HEK293T (cell line): Measurements from ENCODE around the gene RASA4B.

ENCODE experiments used
- CTCF ChIA-PET: fragments of 350-600 bp; formaldehyde crosslinking; extraction: SDS; loops from one replicate; lab custom pipeline; 2021; ENCODE audit warnings: antibody characterized with exemption, inconsistent platforms; lab: Yijun Ruan, JAX
- POLR2A ChIA-PET: fragments of 350-600 bp; formaldehyde crosslinking; extraction: SDS; loops from one replicate; lab custom pipeline; 2020; ENCODE audit warnings: antibody characterized with exemption, inconsistent platforms; lab: Yijun Ruan, JAX
- DNase-seq: peaks from one replicate; pipeline ENCODE4 v3.0.0; 2012; ENCODE audit warnings: mixed read lengths; ENCODE audit errors: extremely low spot score
- ARNT ChIP-seq: fragments of 450-650 bp; IDR thresholded peaks from 2 replicates; pipeline ENCODE4 v1.6.1; 2017; ENCODE audit warnings: mild to moderate bottlenecking
- BHLHE40 ChIP-seq: fragments of 450-650 bp; IDR thresholded peaks from 2 replicates; pipeline ENCODE4 v1.6.1; 2016; ENCODE audit warnings: mild to moderate bottlenecking, moderate library complexity, borderline replicate concordance
- CTBP1 ChIP-seq: fragments of 450-650 bp; IDR thresholded peaks from 2 replicates; pipeline ENCODE4 v1.6.1; 2016; ENCODE audit warnings: borderline replicate concordance
- ELF4 ChIP-seq: fragments of 450-650 bp; IDR thresholded peaks from 2 replicates; pipeline ENCODE4 v1.6.1; 2017; ENCODE audit warnings: antibody characterized with exemption
- FOXA1 ChIP-seq: fragments of 450-650 bp; IDR thresholded peaks from 2 replicates; pipeline ENCODE4 v1.6.1; 2016; ENCODE audit warnings: mild to moderate bottlenecking
- FOXK2 ChIP-seq: fragments of 450-650 bp; IDR thresholded peaks from 2 replicates; pipeline ENCODE4 v1.6.1; 2016; ENCODE audit warnings: mild to moderate bottlenecking
- FOXM1 ChIP-seq: fragments of 450-650 bp; IDR thresholded peaks from 2 replicates; pipeline ENCODE4 v1.6.1; 2017; ENCODE audit warnings: mild to moderate bottlenecking, borderline replicate concordance
- HDGF ChIP-seq: fragments of 450-650 bp; IDR thresholded peaks from 2 replicates; pipeline ENCODE4 v1.6.1; 2017; ENCODE audit warnings: antibody characterized with exemption, borderline replicate concordance
- L3MBTL2 ChIP-seq: fragments of 450-650 bp; conservative IDR thresholded peaks from 2 replicates; pipeline ENCODE4 v1.6.1; 2016; ENCODE audit warnings: mild to moderate bottlenecking
- LEF1 ChIP-seq: fragments of 450-650 bp; IDR thresholded peaks from 2 replicates; pipeline ENCODE4 v1.6.1; 2017; ENCODE audit warnings: mild to moderate bottlenecking, borderline replicate concordance
- NFRKB ChIP-seq: fragments of 450-650 bp; IDR thresholded peaks from 2 replicates; pipeline ENCODE4 v1.6.1; 2016; ENCODE audit warnings: mild to moderate bottlenecking, moderate library complexity
- PKNOX1 ChIP-seq: fragments of 450-650 bp; IDR thresholded peaks from 2 replicates; pipeline ENCODE4 v1.6.1; 2016
- SP1 ChIP-seq: fragments of 450-650 bp; IDR thresholded peaks from 2 replicates; pipeline ENCODE4 v1.6.1; 2017
- SUZ12 ChIP-seq: fragments of 450-650 bp; IDR thresholded peaks from 2 replicates; pipeline ENCODE4 v1.6.1; 2016; ENCODE audit warnings: mild to moderate bottlenecking
- TARDBP ChIP-seq: fragments of 450-650 bp; IDR thresholded peaks from 2 replicates; pipeline ENCODE4 v1.6.1; 2016
- ZNF384 ChIP-seq: fragments of 450-650 bp; IDR thresholded peaks from 2 replicates; pipeline ENCODE4 v1.6.1; 2016

RASA4B gene

GRCh38 chr7:102439963-102440795 lies 77.4 kb downstream of the RASA4B start:
- POLR2A ChIA-PET: no interaction called here
- CTCF ChIA-PET: no interaction called here
- TF ChIP-seq SUZ12 (no peak), FOXK2 (no peak), TARDBP (no peak), ARNT (no peak), HDGF (no peak)
- DNase-seq: no peak

GRCh38 chr7:102436118-102436517 lies 81.5 kb downstream of the RASA4B start:
- no peak for DNase-seq
- POLR2A ChIA-PET: no interaction called here
- CTCF ChIA-PET: no interaction called here
- TF ChIP-seq PKNOX1 (no peak), CTBP1 (no peak), HDGF (no peak), ZNF384 (no peak), FOXA1 (no peak), SP1 (no peak), BHLHE40 (no peak), ELF4 (no peak), LEF1 (no peak), NFRKB (no peak), ARNT (no peak), FOXK2 (no peak), SUZ12 (no peak), TARDBP (no peak), FOXM1 (no peak), L3MBTL2 (no peak)

- ChIA-PET POLR2A (interaction anchor here (0.9 kb wide), 1 partner anchor 30 kb away, joined by 3 read pairs; the partner anchor contains the start of genes ALKBH4 and LRWD1), CTCF (no interaction called here)
- TF ChIP-seq ZNF384 (peak; percentile 23; the same call in 1 of the 2 replicates), SUZ12 (no peak)
- no peak for DNase-seq
Observed at GRCh38 chr7:102434039-102434486, 83.5 kb downstream of the RASA4B start.

GRCh38 chr7:102433219-102434038 lies 84.1 kb downstream of the RASA4B start, which contains the start of gene ORAI2:
TSS of gene ORAI2 (plus strand) at chr7:102433575. CDS start at chr7:102438957, 5,382 bp downstream.
- ChIA-PET POLR2A (interaction anchor here (0.9 kb wide), 1 partner anchor 31 kb away, joined by 3 read pairs; the partner anchor contains the start of genes ALKBH4 and LRWD1), CTCF (interaction anchor here (1.0 kb wide), 1 partner anchor 23 kb away, joined by 3 read pairs; no protein-coding TSS in a partner anchor)
- peak; percentile 86 for DNase-seq
- TF ChIP-seq ZNF384 (no peak), ELF4 (no peak), TARDBP (no peak), SP1 (no peak), FOXK2 (no peak), LEF1 (no peak), PKNOX1 (no peak), BHLHE40 (no peak), HDGF (no peak), ARNT (no peak), SUZ12 (no peak), CTBP1 (no peak), NFRKB (no peak), FOXM1 (no peak), FOXA1 (no peak), L3MBTL2 (no peak)
